HG02943 (cell line): ENCODE measurements around the gene NUTF2.
"Not testable (repeated sequence)": the region's sequence is repeated elsewhere in the genome, so short reads cannot be mapped to it uniquely, and the experiment has no call there.

Experiments
- ATAC-seq: cut with Tn5 transposase; IDR thresholded peaks from one replicate; pipeline ENCODE4 v1.9.1; 2021; ENCODE audit warnings: mild to moderate bottlenecking, low read depth, moderate library complexity; ENCODE audit not compliant: unreplicated experiment

Gene NUTF2

GRCh38 chr16:67862623-67863583 lies 16.2 kb downstream of the NUTF2 start:
- ATAC-seq = no peak

- ATAC-seq = not testable (repeated sequence)
Observed at GRCh38 chr16:67864044-67864443, 17.3 kb downstream of the NUTF2 start.

GRCh38 chr16:67864594-67864993 lies 17.9 kb downstream of the NUTF2 start:
- ATAC-seq = no peak

- ATAC-seq = no peak
Observed at GRCh38 chr16:67865318-67865717, 18.6 kb downstream of the NUTF2 start.

- ATAC-seq = no peak
Observed at GRCh38 chr16:67868290-67868689, 21.6 kb downstream of the NUTF2 start.

- no peak for ATAC-seq
Observed at GRCh38 chr16:67869653-67870052, 22.9 kb downstream of the NUTF2 start.

- no peak for ATAC-seq
Observed at GRCh38 chr16:67871256-67871655, 24.5 kb downstream of the NUTF2 start.

- no peak for ATAC-seq
Observed at GRCh38 chr16:67872131-67872630, 25.4 kb downstream of the NUTF2 start.

- ATAC-seq = peak; percentile 76
Observed at GRCh38 chr16:67872631-67873434, 26.1 kb downstream of the NUTF2 start, which contains the start of gene EDC4. TSS of gene EDC4 (plus strand) at chr16:67873052. CDS start at chr16:67873262, 210 bp downstream.

- ATAC-seq = no peak
Observed at GRCh38 chr16:67873435-67874370, 27.0 kb downstream of the NUTF2 start.

GRCh38 chr16:67874372-67874771 lies 27.6 kb downstream of the NUTF2 start:
- no peak for ATAC-seq

GRCh38 chr16:67877064-67877463 lies 30.3 kb downstream of the NUTF2 start:
- ATAC-seq = no peak

- no peak for ATAC-seq
Observed at GRCh38 chr16:67878232-67878631, 31.5 kb downstream of the NUTF2 start.

- ATAC-seq = no peak
Observed at GRCh38 chr16:67878846-67879245, 32.1 kb downstream of the NUTF2 start.

- no peak for ATAC-seq
Observed at GRCh38 chr16:67879462-67879861, 32.7 kb downstream of the NUTF2 start.

- ATAC-seq = no peak
Observed at GRCh38 chr16:67879936-67880335, 33.2 kb downstream of the NUTF2 start.

GRCh38 chr16:67880584-67880983 lies 33.9 kb downstream of the NUTF2 start:
- ATAC-seq = no peak

- no peak for ATAC-seq
Observed at GRCh38 chr16:67881621-67882161, 35.0 kb downstream of the NUTF2 start.

- ATAC-seq = no peak
Observed at GRCh38 chr16:67882374-67883145, 35.8 kb downstream of the NUTF2 start.
